ENCODE results near the gene LYPD6B. TPM values are rescaled to one million over a fixed set of nuclear protein-coding genes. Genes with fewer than 3 reads are reported as not detected.

LYPD6B gene
- total and polyA plus RNA-seq, 9 donors = 0.17 to 17.0 (median 1.2) TPM; not detected in 2

DNA sequence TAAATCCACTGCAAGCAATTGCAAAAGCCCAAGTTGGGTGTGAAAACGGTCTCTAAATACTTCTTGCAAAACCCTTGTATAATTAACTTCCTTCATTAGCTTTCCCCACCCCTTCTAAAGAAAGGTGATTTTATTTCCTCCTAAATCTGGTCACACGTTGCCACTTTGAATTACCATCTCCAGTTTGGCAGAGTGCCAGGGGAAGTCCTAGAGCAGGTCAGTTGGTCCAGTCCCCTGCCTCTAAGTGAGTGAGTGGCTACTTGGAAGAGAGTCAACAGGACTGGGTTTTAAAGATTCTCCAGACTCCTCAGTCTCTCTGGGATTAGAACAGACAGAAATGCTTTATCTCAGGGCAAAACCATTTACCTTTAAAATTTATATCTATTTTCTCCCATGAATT is 18.7 kb upstream of the LYPD6B start:
- TF ChIP-seq POLR2A (IDR thresholded peaks at IDR 0.05) (no peak), CTCF (IDR thresholded peaks at IDR 0.05) (no peak), EP300 (IDR thresholded peaks at IDR 0.05) (no peak)
- intact Hi-C loops (cut with DNase I) = loop anchor here (5.0 to 10.0 kb wide), 2 partner anchors 543 to 545 kb away; no protein-coding TSS in a partner anchor
- Histone ChIP-seq H3K4me3 (no peak overlapping the region), H3K9me3 (no peaks in the 10 kb centered on the region), H3K27ac (no peak overlapping the region), H3K27me3 (no peaks in the 10 kb centered on the region), H3K4me1 (ENCODE audit: insufficient read depth) (no peaks in the 10 kb centered on the region), H3K36me3 (no peaks in the 10 kb centered on the region)
- no peak for DNase-seq
- WGBS, 3 donors = 72 to 76% (median 75%) methylated on average over 2 of the region's 2 CpGs

DNA sequence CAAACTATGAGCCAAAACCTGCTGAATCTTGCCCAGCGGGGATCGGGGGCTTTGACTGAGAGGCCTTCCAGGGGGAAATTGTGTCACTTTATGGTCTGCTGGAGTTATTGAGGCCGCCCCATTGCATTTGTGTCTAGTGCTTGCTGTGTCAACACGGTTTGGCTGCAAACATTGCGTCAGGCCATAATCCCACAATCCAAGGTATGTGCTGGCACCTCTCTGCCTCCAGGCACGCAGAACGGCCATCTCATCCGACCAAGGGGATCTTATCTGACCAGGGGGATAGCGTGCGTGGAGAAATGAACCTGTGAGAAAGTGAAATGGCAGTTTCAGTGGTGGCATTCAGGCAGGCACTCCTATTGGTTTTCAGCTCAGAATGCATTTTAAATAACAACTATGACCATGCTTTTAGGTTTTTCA is 18.1 kb upstream of the LYPD6B start:
- Histone ChIP-seq H3K27me3 (no peaks in the 10 kb centered on the region), H3K27ac (no peak overlapping the region), H3K4me1 (ENCODE audit: insufficient read depth) (no peaks in the 10 kb centered on the region), H3K9me3 (no peaks in the 10 kb centered on the region), H3K4me3 (no peak overlapping the region), H3K36me3 (no peaks in the 10 kb centered on the region)
- TF ChIP-seq EP300 (IDR thresholded peaks at IDR 0.05) = no peak
- no peak for TF ChIP-seq POLR2A (IDR thresholded peaks at IDR 0.05)
- no peak for TF ChIP-seq CTCF (IDR thresholded peaks at IDR 0.05)
- DNase-seq = no peak
- 94 to 96% (median 96%) methylated on average over 10 of the region's 10 CpGs for WGBS, 3 donors
- intact Hi-C loops (cut with DNase I) = no loop called here

GRCh38 chr2:149021271-149021719 is 17.2 kb upstream of the LYPD6B start:
- Histone ChIP-seq H3K9me3 (no peaks in the 10 kb centered on the region), H3K36me3 (no peaks in the 10 kb centered on the region), H3K27ac (no peak overlapping the region), H3K4me3 (no peak overlapping the region), H3K4me1 (ENCODE audit: insufficient read depth) (no peaks in the 10 kb centered on the region), H3K27me3 (no peaks in the 10 kb centered on the region)
- intact Hi-C loops (cut with DNase I) = no loop called here
- no peak for DNase-seq
- 78 to 84% (median 82%) methylated on average over 5 of the region's 5 CpGs for WGBS, 3 donors
- no peak for TF ChIP-seq POLR2A (IDR thresholded peaks at IDR 0.05)
- no peak for TF ChIP-seq EP300 (IDR thresholded peaks at IDR 0.05)
- no peak for TF ChIP-seq CTCF (IDR thresholded peaks at IDR 0.05)

GRCh38 chr2:149021761-149022160 is 16.7 kb upstream of the LYPD6B start:
- no peak overlapping the region for H3K27ac ChIP-seq
- H3K27me3 ChIP-seq = no peaks in the 10 kb centered on the region
- no peak for TF ChIP-seq POLR2A (IDR thresholded peaks at IDR 0.05)
- TF ChIP-seq CTCF (IDR thresholded peaks at IDR 0.05) = no peak
- no peak for TF ChIP-seq EP300 (IDR thresholded peaks at IDR 0.05)
- intact Hi-C loops (cut with DNase I) = no loop called here
- no peaks in the 10 kb centered on the region for H3K36me3 ChIP-seq
- no peak overlapping the region for H3K4me3 ChIP-seq
- no peaks in the 10 kb centered on the region for H3K9me3 ChIP-seq
- no peaks in the 10 kb centered on the region for H3K4me1 ChIP-seq (ENCODE audit: insufficient read depth)
- DNase-seq = no peak
- WGBS, 3 donors = 89 to 90% (median 90%) methylated on average over 6 of the region's 6 CpGs

Data from ovary (tissue), 9 donors.